ENCODE results near the gene OSBPL9.
"Not testable (repeated sequence)": the region's sequence is repeated elsewhere in the genome, so short reads cannot be mapped to it uniquely, and the experiment has no call there.

Gene OSBPL9

DNA sequence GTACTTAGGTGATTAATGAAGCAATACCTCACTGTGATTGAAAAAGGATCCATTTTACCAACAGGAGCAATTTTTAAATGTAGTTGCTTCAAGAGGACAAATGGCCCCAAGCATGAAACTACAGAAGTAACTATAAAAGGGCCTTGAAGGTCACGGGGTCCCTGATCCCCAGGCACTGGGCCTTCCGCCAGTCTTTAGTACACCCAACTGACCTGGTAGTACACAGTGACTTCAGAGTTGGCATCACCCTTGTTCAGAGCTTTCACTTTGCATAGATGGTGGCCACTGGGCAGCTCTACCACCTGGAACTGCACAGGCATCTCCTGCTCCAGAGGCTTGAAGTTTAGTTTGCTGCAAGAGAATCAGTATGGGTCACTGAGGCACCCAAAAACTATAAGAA lies 177.4 kb downstream of the OSBPL9 start:
- no peak for DNase-seq

DNA sequence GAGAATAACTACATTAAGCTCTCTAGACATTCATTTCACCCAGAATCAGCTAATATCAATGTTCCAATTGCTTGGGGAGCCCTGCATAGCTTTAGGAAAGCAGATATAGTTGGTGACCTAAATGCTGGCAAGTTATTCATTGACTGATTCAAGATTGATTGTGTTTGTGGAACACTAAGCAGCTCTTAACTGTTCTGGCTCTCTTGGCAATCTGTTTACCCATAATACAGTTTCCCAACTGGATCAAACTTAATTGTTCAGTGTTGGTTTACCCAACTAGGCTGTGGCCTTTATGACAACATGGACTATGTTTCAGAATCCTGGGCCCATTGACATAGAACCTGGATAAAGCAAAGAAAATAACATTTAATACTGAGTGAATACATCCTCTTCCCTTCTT lies 178.0 kb downstream of the OSBPL9 start:
- DNase-seq: no peak

DNA sequence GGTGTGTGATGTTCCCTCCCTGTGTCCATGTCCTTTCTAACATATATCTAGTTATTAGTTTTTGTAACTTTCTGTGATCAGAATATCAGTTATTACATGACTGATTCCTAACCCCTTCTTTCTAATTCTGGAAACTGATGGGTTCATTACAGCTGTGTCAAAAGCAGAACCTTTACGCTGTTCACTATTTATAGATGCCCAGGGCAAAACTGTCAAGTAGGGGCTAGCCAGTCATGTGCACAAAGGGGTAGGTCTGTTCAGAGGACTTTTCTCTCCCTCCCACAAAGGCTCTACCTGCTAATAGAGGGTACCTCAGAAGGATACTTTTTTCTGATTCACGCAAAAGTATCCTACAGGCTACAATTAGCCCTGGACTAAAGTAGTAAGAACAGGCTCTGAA lies 182.5 kb downstream of the OSBPL9 start:
- no peak for DNase-seq

DNA sequence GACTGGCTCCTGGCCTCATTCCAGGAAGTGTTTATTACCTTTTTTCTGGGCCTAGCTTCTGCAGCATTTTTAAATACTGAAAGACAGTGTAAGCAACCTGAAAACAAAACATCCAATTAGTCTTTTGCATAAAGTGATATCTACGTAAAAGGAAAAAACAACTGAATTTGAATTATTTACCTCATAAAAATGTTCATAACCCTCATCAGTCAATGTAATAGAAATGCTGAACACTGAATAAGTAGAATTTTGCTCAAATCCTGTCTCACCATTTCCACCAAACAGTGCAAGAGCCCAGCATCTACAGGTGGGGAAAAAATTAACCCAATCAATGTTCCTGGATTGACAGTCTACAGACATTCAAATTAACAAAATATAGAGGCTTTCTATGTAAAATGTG lies 197.6 kb downstream of the OSBPL9 start:
- DNase-seq: no peak

DNA sequence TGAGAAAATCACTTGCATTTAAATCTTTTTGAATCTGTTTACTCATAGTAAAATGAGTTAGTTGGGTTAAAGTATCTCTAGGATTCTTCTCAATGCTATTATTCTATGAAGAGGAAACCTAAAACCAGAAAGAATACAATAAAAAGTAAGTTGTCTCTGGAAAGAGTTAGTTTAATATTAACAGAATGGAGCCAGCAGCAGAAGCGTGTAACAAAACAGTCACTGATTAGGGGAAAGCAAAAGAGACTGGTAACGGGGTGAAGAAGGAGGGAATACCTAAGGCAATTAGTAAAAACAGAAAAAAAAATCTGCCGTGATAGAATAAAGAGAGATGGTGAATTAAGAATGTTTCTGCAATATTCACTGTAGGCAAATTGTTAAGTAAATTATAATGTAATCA lies 201.6 kb downstream of the OSBPL9 start:
- DNase-seq: no peak

DNA sequence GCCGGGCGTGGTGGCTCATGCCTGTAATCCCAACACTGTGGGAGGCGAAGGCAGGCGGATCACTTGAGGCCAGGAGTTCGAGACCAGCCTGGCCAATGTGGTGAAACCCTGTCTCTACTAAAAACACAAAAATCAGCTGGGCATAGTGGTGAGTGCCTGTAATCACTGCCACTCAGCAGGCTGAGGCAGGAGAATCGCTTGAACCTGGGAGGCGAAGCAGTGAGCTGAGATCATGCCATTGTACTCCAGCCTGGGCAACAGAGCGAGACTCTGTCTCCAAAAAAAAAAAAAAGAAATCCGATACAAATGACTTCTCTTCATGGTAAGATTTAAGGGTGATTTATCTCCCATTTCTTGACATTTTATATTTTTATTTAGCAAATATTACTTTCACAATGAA lies 202.1 kb downstream of the OSBPL9 start:
- DNase-seq: not testable (repeated sequence)

DNA sequence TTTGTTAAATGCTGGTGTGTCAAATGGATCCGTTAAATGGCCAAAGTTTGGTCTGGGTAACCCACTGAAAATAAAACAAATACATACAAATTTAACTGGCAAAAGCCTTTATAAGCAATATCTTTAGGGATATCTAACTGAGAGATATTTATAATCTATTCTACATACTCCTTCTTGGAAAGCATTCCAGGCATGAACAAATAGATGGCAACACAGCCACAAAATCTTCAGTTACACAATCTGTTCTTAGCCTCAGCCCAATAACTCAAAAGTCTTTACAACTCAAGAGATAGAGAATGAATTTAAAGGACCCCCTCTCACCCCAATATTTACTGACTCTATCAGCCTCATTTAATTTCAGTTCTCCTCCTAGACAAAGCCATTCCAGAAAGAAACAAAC lies 202.9 kb downstream of the OSBPL9 start:
- no peak for DNase-seq

DNA sequence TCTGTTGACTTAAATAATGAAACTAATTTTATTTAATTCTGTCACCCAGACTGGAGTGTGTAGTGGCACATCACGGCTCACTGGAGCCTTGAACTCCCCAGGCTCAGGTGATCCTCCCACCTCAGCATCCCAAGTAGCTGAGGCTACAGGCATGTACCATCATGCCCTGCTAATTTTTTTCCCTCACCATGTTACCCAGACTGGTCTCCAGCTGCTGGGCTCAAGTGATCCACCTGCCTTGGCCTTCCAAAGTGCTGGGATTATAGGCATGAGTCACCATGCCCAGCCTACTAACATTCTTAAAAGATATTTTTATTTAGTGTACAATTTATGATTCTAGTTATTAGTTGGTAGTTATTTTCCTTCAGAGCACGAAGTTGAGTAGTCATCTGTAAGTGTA lies 212.2 kb downstream of the OSBPL9 start:
- no peak for DNase-seq

DNA sequence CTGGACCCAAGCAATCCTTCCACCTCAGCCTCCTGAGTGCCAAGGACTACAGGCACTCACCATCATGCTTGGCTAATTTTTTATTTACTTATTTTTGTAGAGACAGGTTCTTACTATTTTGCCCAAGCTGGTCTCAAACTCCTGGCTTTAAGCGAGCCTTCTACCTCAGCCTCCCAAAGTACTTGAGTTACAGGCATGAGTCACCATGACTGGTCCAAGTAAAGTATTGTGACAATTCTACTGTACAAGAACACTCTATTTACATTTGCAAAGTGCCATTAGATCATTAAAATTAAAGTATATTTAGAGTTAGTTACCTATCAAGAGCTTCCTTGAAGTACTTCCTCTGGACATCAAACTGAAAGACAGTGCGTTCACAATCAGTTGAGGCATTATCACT lies 216.8 kb downstream of the OSBPL9 start:
- DNase-seq: no peak

DNA sequence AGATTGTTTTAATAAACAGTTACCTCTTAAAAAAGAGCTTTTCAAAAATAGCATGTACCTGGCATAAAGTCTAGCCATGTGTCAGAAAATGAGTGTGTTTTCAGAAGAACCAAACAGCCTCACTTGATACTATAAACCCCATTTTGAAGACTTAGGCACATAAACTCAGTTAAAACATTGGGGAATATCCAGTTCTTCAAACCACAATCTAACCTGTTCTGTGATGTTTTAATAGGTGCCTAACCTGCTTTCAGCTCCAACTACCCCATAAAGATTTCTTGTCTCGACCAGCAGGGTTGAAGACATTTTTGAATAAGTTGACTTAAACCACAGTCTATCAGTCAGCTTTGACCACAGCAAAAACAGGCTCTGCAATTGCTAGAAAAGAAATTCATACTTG lies 220.4 kb downstream of the OSBPL9 start:
- no peak for DNase-seq

Data from T-helper 1 cell (primary cell).